Osteoblast (primary cell): ENCODE data around the gene CAGE1. TPM values are rescaled to one million over a fixed set of nuclear protein-coding genes. Genes with fewer than 3 reads are reported as not detected.

ENCODE experiments used
- DNase-seq: peaks from one replicate; pipeline ENCODE4 v3.0.0; 2011; ENCODE audit warnings: low spot score, mixed read lengths; ENCODE audit not compliant: insufficient read length; ENCODE audit errors: missing footprints
- H2AFZ ChIP-seq: 2 replicates; pipeline ENCODE4 v1.6.0; 2011; ENCODE audit warnings: mild to moderate bottlenecking, low read length
- H3K27ac ChIP-seq: 2 replicates; pipeline ENCODE4 v1.5.1; 2011; ENCODE audit warnings: mild to moderate bottlenecking, low read depth, low read length, moderate library complexity
- H3K27me3 ChIP-seq: 2 replicates; pipeline ENCODE4 v1.6.0; 2012; ENCODE audit warnings: mild to moderate bottlenecking, control low read depth, inconsistent platforms, low read length, moderate library complexity; ENCODE audit not compliant: insufficient read depth
- H3K36me3 ChIP-seq: 2 replicates; pipeline ENCODE4 v1.5.1; 2011; ENCODE audit warnings: mild to moderate bottlenecking, low read length, control low read depth, moderate library complexity; ENCODE audit not compliant: insufficient read depth
- H3K4me1 ChIP-seq: 2 replicates; pipeline ENCODE4 v1.5.1; 2011; ENCODE audit warnings: mild to moderate bottlenecking, low read length, control low read depth, moderate library complexity; ENCODE audit not compliant: insufficient read depth
- H3K4me2 ChIP-seq: 2 replicates; pipeline ENCODE4 v1.6.0; 2011; ENCODE audit warnings: mild to moderate bottlenecking, low read length; ENCODE audit not compliant: insufficient read depth
- H3K4me3 ChIP-seq: fragments of 200-600 bp; sonication (generic); 3 replicates; pipeline ENCODE4 v1.5.1; 2012; ENCODE audit warnings: mild to moderate bottlenecking, low read length, inconsistent platforms; ENCODE audit not compliant: insufficient read depth
- H3K79me2 ChIP-seq: 2 replicates; pipeline ENCODE4 v1.6.0; 2012; ENCODE audit warnings: mild to moderate bottlenecking, low read length, control low read depth, inconsistent platforms; ENCODE audit not compliant: insufficient read depth
- H3K9me3 ChIP-seq: 2 replicates; pipeline ENCODE4 v1.5.1; 2011; ENCODE audit warnings: low read depth, low read length, control low read depth
- H4K20me1 ChIP-seq: 2 replicates; pipeline ENCODE4 v1.6.0; 2012; ENCODE audit warnings: mild to moderate bottlenecking, low read length, control low read depth; ENCODE audit not compliant: insufficient read depth
- total RNA-seq: library from RNA; depleted of rRNA; stranded (reverse); fragments of >200 nt; gene quantifications from 2 replicates; pipeline ENCODE4 v1.2.3, GENCODE V29; 2012
- TF ChIP-seq, protein P1 (sequence below): IDR thresholded peaks from 2 replicates; pipeline ENCODE4 v1.5.1; 2011; ENCODE audit warnings: mild to moderate bottlenecking, low read depth, low read length, moderate library complexity; ENCODE audit errors: extremely low read depth

Gene CAGE1
- total RNA-seq, 1 donor, result under 0.01 TPM

DNA sequence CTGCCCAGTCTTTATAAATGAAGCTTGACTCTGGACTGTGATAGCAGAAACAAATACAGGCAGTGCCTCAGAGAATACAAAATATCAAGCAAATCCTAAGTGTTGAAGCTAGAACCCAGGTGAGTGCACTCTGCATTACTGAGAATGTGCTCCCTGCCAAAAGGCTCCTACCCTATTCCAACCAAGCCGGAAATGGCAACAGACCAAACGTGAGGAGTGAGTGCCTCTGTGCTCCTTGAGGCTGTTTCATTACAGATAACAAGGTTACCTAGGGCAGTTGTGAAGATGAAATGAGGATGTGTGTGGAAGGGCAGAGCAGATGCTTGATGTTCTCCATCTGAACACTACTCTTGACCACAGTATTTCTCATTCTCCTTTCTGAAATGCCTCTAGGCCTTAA, 105.9 kb downstream of the CAGE1 start:
- peaks cover 3% of the 10 kb centered on the region for H4K20me1 ChIP-seq
- no peak overlapping the region for H3K4me3 ChIP-seq
- H3K79me2 ChIP-seq, result no peaks in the 10 kb centered on the region
- no peaks in the 10 kb centered on the region for H3K27me3 ChIP-seq
- no peaks in the 10 kb centered on the region for H3K9me3 ChIP-seq
- H3K4me2 ChIP-seq, result no peak overlapping the region
- no peak overlapping the region for H3K27ac ChIP-seq
- TF ChIP-seq, protein P1, sequence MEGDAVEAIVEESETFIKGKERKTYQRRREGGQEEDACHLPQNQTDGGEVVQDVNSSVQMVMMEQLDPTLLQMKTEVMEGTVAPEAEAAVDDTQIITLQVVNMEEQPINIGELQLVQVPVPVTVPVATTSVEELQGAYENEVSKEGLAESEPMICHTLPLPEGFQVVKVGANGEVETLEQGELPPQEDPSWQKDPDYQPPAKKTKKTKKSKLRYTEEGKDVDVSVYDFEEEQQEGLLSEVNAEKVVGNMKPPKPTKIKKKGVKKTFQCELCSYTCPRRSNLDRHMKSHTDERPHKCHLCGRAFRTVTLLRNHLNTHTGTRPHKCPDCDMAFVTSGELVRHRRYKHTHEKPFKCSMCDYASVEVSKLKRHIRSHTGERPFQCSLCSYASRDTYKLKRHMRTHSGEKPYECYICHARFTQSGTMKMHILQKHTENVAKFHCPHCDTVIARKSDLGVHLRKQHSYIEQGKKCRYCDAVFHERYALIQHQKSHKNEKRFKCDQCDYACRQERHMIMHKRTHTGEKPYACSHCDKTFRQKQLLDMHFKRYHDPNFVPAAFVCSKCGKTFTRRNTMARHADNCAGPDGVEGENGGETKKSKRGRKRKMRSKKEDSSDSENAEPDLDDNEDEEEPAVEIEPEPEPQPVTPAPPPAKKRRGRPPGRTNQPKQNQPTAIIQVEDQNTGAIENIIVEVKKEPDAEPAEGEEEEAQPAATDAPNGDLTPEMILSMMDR, result no peak
- H2AFZ ChIP-seq, result no peak overlapping the region
- no peaks in the 10 kb centered on the region for H3K4me1 ChIP-seq
- peaks cover 43% of the 10 kb centered on the region for H3K36me3 ChIP-seq
- DNase-seq, result no peak

DNA sequence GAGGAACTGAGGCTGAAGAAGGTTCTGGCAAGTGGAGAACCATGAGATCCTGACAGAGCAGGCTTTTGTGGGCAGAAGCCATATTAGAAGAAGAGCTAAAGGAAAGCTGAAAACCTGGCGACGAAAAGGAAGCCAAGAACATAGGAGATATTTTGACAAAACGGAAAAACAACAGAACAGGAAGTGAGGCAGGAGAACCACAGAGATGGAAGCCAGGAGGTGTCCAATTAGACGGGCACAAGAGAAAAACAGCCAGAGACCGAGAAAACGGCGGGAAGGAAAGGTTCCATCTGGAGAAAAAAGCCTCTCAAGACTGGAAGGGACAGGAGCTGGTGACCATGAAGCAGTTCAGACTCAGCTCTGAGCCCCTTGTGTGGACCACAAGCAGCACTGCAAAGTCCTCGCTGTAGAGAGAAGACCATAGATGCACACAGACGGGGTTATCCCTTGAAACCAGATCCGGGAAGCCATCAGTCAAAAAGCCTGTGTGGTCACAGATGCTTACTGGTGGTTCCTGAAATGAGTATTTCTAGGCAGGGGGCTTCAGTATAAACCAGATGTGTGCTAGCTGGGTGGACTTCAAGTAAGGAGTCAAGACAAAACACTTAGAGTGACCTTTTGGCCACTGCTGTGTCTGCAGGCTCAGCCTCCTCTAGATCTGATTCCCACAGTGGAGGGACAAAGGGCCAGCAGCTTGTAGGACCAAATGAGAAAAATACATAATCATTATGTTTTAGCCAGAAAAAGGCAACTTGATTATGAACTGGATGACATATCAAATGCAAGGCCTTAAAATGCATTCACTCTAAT, 107.2 kb downstream of the CAGE1 start:
- Histone ChIP-seq H3K4me2 (no peak overlapping the region), H3K36me3 (peaks cover 30% of the 10 kb centered on the region), H3K9me3 (no peaks in the 10 kb centered on the region), H3K27me3 (no peaks in the 10 kb centered on the region), H3K27ac (no peak overlapping the region), H3K79me2 (no peaks in the 10 kb centered on the region), H4K20me1 (peaks cover 3% of the 10 kb centered on the region), H3K4me3 (no peak overlapping the region), H2AFZ (no peak overlapping the region), H3K4me1 (no peaks in the 10 kb centered on the region)
- TF ChIP-seq, protein P1, result no peak
- DNase-seq, result peak; percentile 14

Other genes starting within 250 kb of the CAGE1 start
- 89.4 and 108 TPM in 2 replicates for gene SSR1, start 76.5 kb downstream of the CAGE1 start, total RNA-seq
- 13.8 and 14.1 TPM in 2 replicates for gene RIOK1, start 66 bp upstream of the CAGE1 start, total RNA-seq
- gene DSP, start 151.9 kb upstream of the CAGE1 start, total RNA-seq, result 84.0 and 119 TPM in 2 replicates
- 15.9 and 19.7 TPM in 2 replicates for gene SNRNP48, start 200.5 kb upstream of the CAGE1 start, total RNA-seq